CD4-positive, alpha-beta T cell treated with Interleukin-12 subunit alpha and Interleukin-12 subunit beta, for 1 hour (primary cell): Measurements from ENCODE around the gene IQCM.

Experiments
- DNase-seq: peaks from one replicate; pipeline ENCODE4 v3.0.0-alpha.2; 2020

The IQCM gene

DNA sequence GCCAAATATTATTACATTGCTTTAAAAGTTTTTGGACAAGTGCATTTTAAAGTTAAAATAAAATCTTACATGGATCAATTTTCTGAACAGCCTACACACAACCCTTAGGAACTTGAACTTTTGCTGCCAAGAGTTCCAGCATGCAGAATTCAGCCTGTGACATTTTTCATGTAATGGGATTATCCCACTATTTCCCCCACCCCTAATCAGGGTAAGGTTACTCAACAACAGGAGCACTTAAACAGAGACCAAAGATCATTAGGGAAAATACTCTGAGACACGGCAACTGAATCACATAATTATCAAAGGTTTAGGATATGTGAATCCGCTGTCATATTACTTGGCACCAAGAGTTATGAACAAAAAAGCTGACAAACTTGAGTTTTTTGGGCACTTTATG lies 47.2 kb downstream of the IQCM start:
- DNase-seq = no peak

DNA sequence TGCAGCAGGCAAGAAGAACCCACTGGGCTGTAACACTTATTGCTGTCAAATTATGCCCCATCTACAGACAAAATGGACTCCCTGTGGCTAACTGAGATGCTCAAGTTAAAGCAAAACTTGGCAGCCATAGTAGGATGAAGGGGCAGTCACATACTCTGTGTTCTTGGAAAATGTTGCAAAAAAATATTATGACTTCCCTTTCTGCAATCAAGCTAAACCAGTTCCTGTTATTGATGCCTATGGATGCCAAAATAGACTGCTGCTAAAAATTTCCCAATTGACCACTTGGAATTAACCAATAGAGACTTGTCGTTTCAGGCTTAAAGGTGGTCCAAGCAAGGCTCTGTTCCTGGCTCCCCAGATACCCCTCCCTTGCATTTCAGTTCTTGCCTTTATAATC lies 49.5 kb downstream of the IQCM start:
- no peak for DNase-seq

DNA sequence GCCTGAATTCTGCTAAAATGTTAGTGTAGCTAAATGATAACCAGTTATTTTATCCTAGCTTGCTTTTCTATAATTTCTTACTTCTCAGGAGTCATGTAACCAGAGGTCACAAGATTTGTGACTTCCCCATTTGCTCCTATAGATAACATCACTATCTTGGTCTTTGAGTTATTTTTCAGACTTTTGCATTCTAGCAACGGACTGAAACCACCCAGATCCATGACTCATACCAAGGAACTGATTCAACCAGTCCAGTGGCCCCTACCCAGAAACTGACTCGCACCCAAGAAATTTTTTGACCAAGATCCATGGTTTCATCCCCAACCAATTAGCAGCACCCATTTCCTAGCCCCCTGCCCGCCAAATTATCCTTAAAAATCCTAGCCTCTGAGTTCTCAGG lies 50.0 kb downstream of the IQCM start:
- no peak for DNase-seq

DNA sequence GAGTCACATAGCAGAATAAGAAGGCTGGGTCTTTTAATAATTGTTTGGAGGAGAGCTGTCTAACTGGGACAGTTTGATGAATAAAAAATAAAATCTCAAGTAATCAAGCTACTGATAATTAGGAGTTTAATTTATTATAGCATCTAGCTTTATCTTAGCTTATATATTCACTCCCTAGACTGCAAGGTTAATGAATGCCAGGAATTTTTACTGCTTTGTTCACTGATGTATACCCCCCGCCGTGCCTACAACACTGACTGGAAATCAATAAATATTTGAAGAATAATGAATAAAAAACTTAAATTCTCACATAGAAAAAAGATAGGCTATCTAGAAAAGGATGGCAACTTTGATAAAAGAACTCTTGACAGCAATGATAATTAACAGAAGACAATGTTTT lies 59.7 kb downstream of the IQCM start:
- DNase-seq = no peak

DNA sequence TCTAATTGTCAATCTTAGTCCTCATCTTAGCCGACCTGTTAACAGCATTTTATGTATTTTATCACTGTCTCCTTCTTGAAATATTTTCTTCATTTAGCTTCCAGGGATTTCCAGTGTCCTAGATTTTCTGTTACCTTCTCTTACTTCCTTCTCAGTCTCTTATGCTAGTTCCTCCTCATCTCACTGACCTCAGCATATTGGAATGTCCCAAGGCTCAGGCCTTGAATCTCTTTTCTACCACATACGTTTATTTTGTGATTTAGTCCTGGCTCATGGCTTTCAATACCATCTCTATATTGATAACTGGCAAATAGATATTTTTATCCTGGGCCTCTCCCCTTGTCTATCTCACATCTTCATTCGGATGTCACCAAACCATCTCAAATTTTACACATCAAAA lies 61.1 kb downstream of the IQCM start:
- DNase-seq = no peak

DNA sequence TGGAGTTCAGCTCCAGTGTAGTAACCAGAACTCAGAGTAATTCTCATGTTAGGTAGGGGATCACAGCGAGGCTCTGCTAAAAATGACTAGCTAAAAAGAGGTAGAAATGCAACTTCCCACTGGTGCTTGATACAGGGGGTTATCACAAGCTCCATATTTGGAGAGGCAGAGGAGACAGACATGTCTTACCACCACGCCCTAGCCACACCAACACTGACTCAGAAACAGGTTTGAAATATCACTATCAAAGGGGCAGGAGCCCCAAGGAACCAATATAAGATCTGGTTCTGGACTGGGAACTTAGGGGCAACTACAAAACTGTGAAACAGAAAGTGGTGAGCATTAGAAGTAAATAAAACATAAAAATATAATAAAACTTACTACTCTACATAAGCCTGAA lies 62.9 kb downstream of the IQCM start:
- no peak for DNase-seq

DNA sequence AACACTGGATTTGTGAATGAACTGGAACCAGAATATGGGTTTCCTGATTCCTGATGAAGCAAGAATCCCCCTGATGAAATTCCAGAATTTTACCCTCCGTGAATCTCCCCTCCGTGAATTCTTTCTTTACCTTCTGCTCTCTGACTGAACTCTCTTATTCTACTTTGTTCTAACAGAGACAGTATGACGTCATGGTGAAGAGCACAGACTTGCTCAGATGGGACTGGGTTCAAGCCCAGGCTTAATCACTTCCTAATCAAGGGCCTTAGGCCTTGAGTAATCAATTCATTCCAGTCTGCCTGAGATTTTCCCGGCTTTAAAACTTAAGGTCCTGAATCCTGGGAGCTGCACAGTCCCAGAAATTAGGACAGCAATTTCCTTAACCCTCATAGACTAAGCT lies 64.5 kb downstream of the IQCM start:
- no peak for DNase-seq

DNA sequence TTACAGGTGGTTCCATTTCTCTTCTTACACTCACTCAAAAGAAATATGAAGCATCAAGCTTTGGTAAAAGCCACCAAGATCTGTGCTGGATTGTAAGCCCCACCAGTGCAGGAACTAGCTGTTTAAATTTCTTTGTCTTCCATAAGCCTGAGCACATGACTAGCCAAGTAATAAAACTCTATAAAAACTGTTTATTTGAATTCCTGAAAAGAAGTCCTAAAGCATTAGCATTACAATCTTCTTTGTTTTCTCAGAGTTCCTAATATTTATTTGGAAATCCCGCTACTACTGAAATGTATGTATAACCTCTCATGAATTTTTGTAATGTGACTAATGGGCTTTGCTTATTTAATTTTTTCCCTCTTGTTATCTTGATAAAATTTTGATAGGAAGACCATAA lies 65.9 kb downstream of the IQCM start:
- no peak for DNase-seq

DNA sequence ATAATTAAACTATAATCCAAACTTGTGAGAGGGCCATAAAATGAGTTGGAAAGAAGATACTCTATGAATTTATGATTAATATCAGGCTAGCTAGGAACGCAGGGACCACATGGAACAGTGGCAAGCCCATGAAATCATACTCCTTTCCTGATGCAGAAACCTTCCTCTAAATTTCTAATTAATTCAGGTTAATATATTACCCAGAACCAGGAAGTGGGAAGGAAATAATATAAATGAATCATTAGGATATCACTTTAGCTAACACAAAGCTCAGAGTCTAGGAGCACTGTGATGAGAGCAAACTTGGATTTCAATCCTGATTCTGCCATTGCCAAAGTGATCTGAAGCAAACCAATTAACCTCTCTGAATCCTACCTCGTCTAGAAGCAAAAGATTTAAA lies 68.0 kb downstream of the IQCM start:
- no peak for DNase-seq

DNA sequence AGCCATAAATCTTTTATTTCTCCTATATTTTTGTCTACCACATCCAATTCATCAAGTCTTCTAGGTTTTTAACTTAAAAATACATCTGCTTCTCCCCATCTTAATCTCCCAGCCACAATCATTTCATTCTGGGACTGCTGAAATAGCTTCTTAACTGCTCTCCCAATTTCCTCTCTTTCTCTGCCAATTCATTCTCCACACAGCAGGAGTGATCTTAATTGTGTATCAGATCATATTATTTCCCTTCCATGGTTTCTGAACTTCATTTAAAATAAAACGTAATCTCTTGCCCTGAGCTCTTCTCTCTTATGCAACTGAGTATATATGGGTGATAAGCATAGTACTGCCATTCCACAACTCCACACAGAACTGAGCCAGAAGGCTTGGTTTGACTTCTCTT lies 69.4 kb downstream of the IQCM start:
- DNase-seq = no peak

DNA sequence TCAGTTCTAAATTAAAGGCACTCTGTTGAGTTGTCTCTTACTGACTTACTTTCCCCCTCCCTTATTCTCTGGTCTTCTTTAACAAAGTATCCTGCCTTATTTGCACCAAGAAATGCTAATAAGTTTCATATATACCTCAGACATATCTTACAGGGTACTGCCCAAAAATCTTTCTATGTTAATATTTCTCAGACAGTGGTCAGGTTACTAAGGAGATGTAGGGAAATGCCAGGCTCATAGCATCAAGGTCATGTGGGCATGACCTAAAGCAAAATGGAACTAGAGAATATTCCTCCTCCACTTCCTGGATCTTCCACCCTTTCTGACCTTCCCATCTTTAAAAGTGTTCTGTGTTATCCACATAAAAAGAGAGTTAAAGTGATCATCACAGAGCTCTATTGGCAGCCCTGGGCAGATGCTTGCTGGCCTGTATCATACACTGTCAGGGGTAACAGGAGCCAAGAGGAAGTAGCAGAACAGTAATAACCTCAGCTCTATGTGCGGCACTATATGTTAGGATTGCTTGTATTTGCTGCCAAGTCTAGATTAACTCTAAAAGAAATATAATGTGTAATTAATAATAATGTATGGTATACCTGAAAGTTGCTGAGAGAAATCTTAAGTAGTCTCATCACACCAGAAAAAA lies 74.3 kb downstream of the IQCM start:
- no peak for DNase-seq

DNA sequence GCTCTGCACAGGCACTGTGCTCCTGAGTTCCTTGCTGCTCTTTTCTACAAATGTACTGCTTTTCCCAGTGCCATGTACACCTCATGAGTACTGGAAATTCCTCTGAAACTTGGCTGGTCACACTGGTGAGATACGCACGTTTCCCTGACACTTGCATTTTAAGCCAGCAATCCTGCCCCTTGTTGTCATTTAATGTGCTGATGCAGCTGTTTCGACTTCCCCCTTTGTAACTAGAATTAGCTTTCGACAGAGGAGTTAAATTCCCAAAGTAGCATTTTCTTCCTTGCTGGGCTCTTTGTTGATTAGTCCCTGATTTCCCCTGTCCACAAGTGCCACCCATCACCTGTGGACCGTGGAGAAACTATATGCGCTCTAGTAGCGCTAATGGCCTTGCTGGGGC lies 77.5 kb downstream of the IQCM start:
- DNase-seq = no peak

DNA sequence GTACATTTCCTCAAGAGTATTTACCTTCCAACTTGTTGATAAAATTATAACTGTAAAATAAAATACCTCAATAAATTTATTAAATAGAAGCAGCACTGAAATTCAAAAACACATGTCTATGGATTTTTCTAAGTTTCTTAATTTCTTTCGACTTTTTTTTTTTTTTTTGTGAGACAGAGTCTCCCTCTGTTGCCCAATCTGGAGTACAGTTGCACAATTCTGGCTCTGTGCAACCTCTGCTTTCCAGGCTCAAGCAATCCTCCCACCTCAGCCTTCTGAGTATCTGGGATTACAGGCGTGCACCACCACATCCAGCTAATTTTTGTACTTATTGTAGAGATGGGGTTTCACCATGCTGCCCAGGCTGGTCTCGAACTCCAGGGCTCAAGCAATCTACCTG lies 79.8 kb downstream of the IQCM start:
- DNase-seq = no peak

DNA sequence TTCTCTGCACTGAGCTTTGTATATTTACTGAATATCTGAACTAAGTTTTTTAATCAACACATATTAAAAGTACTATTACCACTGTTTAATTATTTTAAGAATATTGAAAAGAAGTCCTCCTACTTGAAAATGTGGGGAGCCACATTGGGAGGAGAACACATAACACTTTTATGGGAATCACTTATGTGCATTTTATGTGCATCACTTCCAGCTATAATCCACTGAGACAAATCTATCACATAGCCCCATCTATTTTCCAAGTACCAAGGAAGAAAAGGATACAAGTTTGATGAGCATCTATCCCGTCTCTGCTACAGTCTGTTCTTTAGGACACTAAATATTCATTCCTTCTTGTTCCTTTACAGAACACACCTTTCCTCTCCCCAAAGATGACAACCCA lies 87.2 kb downstream of the IQCM start:
- no peak for DNase-seq

DNA sequence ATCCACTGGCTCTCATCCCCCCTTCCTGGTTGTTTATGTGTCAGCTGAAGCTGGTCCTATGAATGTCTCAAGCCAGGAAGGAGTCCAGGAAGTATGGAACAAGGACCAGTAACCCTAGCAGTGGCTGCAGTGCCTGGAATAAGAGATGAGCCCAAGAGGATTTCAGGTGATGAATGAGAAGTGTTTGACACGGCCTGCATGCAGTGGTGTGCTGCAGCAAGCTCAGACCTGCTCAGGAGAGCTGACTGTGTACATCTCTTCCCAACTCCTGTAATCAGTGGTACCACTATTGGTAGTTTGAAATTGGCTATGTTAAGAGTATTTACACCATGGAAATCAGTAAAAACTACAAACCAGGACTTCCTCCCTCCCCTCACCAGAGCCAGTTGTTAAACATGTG lies 88.0 kb downstream of the IQCM start:
- DNase-seq = no peak

DNA sequence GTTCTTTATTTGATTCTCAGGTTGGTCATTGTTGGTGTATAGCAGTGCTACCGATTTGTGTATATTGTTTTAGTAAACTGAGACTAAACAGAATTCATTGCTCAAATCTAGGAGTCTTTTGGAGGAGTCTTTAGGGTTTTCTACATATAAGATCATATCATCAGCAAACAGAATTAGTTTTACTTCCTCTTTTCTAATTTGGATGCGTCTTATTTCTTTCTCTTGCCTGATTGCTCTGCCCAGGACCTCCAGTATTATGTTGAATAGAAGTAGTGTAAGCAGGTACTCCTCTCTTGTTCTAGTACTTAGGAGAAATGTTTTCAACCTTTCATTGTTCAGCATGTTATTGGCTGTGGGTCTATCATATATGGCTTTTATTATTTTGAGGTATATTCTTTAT lies 92.6 kb downstream of the IQCM start:
- no peak for DNase-seq

DNA sequence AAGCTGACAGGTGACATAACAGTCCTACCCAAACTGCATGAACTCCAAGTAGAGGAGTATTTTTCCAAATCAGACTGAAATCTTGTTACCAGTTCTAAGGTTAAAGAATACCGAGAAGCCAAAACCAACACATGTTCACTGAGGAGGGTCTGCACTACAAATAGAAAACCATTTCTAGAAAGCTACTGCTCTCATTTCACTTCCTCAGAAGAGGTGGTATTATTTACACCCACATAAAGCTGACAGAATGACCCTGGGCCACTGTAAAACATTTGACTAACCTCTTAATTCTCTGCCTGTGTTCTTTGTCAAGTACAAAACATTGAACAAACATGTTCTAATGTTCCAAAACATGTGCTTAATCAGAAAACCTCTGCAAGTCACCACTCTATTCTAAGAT lies 95.8 kb downstream of the IQCM start:
- DNase-seq = no peak

DNA sequence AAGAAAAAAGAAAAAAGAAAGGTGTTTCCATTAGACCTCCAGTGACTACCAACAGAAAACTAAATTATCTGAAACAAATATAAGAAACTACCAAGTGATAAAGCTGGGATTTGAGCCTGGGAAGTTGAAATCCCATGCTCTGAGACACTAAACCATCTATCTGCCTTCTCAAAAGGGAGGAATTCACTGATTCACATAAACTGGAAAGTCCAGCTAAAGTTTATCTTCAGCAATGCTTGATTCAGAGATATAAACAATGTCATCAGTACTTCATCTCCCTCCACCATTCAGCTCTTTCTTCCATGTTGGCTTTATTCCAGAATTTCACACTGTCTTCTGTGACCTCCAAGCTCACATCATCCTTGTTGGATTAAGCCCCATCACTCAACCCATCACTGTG lies 96.3 kb downstream of the IQCM start:
- no peak for DNase-seq

DNA sequence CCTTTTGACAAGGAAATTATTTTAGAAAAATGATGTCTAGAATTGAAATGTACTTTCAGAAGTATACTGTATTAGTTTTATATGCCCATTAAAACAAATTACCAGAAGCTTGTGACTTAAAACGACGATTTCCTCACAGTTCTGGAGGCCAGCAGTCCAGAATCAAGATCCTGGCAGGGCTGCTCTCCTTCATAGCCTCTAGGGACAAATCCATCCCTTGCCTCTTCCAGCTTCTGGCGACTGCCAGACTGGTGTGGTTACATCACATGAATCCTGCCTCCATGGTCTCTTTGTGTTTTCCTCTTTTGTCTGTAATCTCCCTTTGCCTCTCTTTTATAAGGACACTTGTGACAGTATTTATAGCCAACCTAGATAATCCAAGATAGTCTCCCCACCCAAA lies 97.1 kb downstream of the IQCM start:
- no peak for DNase-seq

DNA sequence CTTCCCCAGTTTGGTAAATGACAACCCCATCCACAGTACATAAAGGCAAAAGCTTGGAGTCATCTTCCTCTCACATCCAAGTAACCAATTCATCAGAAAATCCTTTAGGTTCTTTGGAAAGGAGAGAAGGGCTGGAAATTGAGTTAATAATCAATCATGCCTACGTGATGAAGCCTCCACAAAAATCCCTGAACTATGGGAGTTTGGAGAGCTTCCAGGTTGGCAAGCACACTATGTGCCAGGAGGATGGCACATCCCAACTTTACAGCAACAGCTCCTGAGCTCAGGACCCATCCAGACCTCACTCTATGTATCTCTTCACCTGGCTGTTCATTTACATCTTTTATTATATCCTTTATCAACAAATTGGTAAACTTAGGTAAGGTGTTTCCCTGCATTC lies 98.9 kb downstream of the IQCM start:
- DNase-seq = no peak

DNA sequence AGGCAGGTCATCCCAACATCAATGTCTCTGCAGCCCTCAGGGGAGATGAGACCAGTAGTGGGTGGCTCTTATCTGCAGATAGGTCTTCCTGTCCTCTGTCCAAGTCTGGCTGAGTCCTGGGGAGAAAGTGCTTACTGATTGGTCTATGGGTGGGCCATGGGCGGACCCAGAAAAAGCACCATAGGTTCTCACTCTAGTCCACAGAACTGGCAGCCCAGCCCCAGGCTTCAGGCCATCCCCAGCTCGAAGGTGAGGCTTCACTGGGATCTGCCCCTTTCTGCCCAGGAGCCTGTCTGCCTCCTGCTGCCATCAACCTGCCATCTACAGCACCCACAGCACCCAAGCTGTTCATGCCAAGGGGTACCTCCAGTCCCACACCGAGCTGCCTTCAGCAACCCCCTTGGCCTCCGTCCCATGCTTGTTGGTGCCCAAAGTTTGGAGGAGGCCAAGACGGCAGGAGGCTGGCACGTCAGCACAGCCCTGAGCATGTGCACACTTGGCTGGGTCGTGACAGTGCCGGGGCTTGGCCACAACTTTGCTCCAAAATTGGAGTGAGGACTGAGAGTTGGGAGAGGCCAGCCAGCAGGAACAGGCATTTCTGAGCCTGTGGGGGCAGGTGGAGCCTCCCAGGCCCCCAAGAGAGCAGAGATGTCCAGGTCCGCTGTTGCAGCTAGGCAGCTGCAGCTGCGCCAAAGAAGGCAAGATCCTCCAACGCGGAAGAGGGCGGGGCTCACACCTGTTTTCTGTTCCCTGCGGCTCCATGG lies 99.6 kb downstream of the IQCM start:
- DNase-seq = no peak

DNA sequence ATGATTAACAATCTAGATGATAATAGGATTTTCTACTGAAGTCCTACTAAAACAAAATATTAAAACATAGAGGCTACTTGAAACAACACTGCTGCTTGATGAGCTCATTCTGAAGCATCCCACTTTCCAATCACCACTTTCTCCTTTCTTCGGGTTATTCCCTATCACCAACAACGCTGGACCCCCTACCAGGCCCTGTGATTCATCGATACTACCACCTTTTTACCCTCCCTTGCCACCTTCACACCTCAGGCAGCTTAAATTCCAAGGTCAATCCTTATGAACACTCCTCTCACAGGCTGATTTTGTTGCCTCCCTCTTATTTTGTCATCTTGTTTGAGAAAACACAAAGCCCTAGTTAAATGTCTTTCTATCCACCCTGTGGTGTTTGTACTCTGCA lies 102.6 kb downstream of the IQCM start:
- DNase-seq = no peak

DNA sequence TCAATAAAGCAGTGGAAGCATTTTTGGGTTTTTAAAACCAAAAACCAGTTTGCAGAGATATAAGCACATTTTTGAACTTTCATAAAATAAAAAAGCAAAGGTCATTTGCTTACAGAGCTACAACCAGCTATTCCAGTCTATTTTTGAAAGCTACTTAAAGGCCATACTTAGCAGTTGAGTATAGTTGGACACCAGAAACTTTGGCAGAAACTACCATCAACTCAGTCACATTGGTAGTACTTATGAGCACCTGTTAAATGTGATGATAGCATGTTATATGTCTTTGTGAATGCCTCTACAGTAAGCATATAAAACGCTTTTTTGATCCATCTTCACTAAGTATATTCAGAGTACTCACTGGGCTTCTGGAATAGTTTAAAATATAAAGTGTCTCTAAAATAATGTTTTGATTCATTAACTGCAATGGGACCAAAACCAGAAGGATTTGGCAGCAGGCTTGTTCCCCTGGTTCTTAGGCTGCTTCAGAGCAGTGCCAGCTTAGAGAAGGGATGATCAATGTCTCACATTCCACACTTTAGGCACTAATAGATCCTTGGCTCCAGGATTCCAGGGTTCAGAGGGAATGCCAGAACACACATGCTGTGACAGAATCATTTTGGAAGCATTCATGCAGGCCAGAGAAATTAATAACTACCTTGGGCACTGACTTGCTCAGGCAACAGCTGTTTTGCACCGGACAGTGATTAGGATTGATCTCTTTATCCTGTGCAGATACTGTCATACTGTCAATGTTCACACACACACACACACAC lies 103.9 kb downstream of the IQCM start:
- DNase-seq = no peak

DNA sequence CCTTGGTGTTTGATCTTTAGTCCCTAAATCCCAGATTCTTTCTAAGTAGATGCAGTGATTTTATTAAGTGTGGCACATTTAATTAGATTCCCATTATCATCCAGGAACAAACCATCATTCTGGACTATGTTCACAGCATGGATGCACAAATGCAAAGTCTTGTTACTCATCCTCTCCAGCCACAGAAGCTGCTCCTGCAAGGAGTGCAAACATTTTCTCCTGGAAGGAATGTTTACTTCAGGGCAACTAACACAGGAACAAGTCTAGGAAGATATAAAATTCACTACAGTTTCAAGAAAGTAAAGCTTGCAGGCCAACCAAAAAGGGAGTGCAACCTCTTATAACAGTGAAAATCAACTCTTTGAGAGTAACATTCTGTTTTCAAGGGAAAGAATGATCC lies 106.0 kb downstream of the IQCM start:
- DNase-seq = no peak
